ENCODE measurements around the gene DDX39A. TPM values are rescaled to one million over a fixed set of nuclear protein-coding genes. Genes with fewer than 3 reads are reported as not detected.
"Not testable (repeated sequence)": the region's sequence is repeated elsewhere in the genome, so short reads cannot be mapped to it uniquely, and the experiment has no call there.

DDX39A gene
- 10 to 100 TPM; 47.7 to 64.8 (median 55.1) TPM for polyA plus RNA-seq (ENCODE audit: insufficient read length in 4 of 4)

DNA sequence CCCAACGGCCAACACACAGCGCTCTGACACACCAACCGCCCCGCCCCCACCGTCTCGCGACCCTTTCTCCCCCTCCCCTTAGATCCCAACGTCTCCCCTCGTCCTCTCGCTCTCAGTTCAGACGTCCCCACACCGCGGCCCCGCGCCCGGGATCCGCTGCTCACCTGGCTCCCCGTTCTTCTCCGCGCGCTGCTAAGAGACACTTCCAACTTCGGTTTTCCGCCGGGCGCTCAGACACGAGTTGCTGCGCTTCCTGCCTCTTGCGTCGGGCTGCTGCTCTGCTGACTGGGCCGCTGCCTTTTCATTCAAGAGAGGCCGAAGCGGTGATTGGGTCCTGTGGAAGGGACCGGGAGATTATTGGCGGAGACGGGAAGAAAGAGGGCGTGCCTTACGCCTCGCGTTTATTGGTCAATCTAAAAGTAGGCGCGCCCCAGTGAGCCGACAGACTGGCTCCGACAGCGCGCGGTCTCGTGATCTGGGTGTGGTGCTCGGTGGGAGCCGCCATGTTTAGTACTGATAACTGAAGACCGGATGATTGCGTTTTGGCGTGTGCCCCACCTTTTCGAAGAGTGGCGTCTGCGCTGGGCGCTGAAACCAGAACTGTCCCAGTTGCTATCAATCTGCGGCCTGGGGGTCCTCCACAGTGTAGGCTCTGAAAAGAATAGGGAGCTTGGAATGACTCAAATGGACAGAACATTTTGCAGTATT, at the start of gene DDX39A:
DDX39A (minus strand) TSS at position 236 of the 708 bp plus-strand sequence. CDS start 6,121 bp downstream, outside the sequence.
- DNase-seq (ENCODE audit: low read depth in 4 of 4, low spot score in 3 of 4), result peak; percentile 89 to 99 (median 98)

DNA sequence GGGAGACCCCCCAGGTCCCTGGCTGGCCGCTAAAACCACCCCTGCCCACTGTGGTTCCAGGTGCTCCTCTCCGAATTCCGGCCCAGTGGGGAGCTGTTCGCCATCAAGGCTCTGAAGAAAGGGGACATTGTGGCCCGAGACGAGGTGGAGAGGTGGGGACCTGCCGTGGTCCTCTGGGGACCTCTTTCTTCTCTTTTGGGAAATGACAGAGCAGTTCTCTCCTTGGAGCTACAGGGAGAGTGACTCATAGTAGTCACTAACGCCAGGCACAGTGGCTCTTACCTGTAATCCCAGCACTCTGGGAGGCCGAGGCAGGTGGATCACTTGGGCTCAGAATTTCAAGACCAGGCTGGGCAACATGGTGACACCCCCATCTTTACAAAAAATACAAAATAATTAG, 48.7 kb upstream of the DDX39A start:
- no peak for DNase-seq (ENCODE audit: low read depth in 4 of 4, low spot score in 3 of 4)

DNA sequence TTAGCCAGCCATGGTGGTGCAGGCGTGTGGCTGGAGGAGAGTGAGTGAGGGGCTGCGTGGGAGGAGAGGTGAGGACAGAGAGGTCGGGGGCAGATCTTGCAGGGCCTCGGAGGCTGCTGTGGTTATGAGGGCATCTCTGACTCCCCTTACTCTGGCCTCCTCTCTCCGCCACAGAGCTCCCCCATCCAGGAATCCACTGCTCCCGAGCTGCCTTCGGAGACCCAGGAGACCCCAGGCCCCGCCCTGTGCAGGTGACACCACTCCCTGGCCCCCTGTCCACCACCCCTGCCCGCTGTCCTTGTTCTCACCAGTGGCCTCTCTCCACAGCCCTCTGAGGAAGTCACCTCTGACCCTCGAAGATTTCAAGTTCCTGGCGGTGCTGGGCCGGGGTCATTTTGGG, 48.2 kb upstream of the DDX39A start:
- no peak for DNase-seq (ENCODE audit: low read depth in 4 of 4, low spot score in 3 of 4)

DNA sequence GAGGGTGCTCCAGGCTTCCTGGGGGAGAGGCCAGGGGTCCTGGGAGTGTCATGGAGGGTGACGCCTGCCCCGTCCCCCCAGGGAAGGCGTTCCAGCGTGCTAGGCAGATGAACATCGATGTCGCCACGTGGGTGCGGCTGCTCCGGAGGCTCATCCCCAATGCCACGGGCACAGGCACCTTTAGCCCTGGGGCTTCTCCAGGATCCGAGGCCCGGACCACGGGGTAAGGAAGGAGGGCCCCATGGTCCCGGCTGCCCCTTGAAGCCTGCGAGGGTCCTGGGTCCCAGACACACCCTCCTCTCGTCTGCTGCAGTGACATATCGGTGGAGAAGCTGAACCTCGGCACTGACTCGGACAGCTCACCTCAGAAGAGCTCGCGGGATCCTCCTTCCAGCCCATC, 44.6 kb upstream of the DDX39A start:
- no peak for DNase-seq (ENCODE audit: low read depth in 4 of 4, low spot score in 3 of 4)

DNA sequence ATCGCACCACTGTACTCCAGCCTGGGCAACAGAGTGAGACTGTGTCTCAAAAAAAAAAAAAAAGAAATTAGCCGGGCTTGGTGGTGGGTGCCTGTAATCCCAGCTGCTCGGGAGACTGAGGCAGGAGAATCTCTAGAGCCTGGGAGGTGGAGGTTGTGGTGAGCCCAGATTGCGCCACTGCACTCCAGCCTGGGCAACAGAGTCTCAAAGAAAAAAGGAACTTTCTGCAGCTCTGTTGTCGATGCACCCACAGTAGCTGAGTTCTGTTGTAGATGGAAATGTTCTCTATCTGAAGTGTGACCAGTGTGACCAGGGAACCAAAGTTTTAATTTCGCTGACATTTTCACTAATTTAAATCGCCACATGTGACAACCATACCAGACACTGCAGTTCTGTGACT, 43.3 kb upstream of the DDX39A start:
- DNase-seq (ENCODE audit: low read depth in 4 of 4, low spot score in 3 of 4), result not testable (repeated sequence)

DNA sequence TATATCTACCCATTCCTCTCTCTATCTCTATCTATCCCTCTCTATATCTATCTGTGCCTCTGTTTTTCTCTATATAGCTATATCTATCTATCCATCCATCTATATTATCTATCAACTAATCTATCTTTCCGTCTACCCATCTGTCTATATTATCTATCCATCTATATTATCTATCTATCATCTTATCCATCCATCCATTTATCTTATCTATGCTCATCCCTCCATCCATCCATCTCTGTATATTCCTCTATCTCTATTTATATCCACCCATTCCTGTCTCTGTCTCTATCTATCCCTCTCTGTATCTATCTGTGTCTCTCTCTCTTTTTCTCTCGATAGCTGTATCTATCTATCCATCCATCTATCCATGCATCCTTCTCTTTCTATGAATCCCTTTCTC, 41.8 kb upstream of the DDX39A start:
- no peak for DNase-seq (ENCODE audit: low read depth in 4 of 4, low spot score in 3 of 4)

DNA sequence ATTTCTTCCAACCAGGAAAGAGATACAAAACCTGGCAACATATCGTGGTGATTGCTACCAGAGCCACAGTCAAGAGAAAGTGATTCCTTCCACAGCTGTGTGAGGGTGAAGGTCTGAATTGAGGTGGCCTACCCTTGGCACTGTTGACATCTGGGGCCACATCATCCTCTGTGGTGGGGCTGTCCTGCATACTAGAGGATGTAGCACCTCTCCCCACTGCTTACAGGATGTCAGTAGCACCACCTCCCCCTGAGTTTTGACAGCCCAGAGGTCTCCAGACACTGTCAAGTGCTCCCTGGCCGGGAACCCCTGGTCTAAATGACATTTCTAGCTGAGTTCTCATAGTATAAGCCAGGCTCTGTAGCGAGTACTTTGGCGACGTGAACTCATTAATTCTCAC, 40.6 kb upstream of the DDX39A start:
- DNase-seq (ENCODE audit: low read depth in 4 of 4, low spot score in 3 of 4), result no peak

DNA sequence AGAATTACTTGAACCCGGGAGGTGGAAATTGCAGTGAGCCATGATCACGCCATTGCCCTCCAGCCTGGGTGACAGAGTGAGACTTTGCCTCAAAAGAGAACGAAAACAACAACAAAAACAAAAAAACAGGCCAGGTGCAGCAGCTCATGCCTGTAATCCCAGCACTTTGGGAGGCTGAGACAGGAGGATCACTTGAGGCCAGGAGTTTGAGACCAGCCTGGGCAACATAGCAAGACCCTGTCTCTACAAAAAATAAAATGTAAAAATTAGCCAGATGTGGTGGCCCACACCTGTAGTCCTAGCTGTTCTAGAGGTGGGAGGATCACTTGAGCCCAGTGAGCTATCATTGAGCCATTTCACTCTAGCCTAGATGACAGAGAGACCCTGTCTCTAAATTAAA, 33.2 kb upstream of the DDX39A start:
- not testable (repeated sequence) for DNase-seq (ENCODE audit: low read depth in 4 of 4, low spot score in 3 of 4)

DNA sequence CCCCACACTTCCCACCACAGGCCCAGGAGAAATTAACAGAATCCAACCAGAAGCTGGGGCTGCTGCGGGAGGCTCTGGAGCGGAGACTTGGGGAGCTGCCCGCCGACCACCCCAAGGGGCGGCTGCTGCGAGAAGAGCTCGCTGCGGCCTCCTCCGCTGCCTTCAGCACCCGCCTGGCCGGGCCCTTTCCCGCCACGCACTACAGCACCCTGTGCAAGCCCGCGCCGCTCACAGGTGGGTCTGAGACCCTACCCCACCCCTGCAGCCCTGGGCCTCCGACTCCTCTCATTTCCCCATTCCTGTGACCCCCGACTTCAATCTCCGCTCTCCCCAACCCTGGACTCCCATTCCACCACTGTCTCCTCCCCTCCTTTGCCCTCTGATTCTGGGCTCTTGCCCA, 31.7 kb upstream of the DDX39A start:
- no peak for DNase-seq (ENCODE audit: low read depth in 4 of 4, low spot score in 3 of 4)

DNA sequence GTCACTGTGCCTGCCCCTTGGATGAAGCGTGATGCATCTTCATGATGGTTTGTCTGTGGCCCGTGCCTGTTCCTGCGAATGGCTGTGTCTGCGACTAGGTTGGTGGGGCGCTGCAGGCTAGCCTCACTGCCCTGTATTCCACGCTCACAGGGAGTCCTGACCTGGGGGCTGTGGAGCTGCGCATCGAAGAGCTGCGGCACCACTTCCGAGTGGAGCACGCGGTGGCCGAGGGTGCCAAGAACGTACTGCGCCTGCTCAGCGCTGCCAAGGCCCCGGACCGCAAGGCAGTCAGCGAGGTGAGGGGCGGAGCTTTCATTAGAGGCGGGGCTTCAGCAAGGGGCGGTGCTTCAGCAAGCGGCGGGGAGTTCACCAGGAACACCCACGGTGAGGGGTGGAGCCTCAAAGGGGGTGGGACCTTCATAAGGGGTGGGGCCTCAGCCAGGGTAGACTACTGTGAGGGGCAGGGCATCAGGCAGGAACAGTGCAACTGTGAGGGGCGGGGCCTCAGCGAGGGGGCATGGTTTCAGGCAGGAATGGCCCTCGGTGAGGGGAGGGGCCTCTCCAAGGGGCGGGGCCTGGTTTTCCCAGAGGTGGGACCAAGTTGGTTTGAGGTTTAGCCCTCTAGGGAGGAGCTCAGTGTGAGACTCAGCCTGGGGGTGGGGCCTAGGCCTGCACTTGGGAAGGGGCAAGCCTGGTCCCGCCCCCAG, 31.2 kb upstream of the DDX39A start:
- DNase-seq (ENCODE audit: low read depth in 4 of 4, low spot score in 3 of 4), result no peak

DNA sequence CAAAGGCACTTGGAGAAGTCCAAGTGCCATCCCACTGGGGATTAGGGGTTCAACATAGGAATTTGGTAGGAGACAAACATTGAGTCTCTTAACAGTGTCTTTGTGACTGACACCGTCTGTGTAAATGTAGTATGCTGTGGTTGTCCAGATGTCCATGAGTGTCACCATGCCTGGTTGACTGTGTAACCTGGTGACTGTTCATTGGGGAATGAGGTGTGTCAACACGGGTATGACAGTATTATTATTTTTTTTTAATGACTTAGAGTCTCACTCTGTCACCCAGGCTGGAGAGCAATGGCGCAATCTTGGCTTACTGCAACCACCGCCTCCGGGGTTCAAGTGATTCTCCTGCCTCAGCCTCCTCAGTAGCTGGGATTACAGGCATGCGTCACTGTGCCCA, 30.2 kb upstream of the DDX39A start:
- DNase-seq (ENCODE audit: low read depth in 4 of 4, low spot score in 3 of 4), result no peak

DNA sequence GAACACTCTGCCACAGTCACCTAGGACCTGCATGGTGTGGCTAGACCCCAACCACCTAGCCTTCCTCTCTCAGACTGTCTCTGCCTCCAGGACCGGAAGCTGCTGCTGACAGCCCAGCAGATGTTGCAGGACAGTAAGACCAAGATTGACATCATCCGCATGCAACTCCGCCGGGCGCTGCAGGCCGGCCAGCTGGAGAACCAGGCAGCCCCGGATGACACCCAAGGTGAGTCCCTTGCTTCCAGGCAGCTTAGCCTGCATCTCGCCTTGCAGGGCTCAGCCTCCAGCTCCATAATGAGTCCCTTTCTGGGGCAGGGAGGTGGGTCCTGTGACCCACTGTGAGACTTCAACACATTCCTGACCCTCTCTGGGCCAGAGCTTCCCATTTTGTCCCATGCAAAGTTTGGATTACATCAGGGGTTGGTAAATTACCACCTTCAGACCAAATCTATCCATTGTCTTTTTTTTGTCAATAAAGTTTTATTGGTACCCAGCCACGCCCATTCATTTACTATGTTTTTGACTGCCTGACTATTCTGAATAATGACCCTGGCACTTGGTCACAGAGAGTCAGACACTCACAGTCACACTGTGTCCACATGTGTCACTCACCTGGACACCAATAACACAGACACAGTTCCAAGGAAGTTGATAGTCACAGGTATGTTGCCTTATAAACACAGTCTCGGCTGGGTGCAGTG, 27.3 kb upstream of the DDX39A start:
- no peak for DNase-seq (ENCODE audit: low read depth in 4 of 4, low spot score in 3 of 4)

DNA sequence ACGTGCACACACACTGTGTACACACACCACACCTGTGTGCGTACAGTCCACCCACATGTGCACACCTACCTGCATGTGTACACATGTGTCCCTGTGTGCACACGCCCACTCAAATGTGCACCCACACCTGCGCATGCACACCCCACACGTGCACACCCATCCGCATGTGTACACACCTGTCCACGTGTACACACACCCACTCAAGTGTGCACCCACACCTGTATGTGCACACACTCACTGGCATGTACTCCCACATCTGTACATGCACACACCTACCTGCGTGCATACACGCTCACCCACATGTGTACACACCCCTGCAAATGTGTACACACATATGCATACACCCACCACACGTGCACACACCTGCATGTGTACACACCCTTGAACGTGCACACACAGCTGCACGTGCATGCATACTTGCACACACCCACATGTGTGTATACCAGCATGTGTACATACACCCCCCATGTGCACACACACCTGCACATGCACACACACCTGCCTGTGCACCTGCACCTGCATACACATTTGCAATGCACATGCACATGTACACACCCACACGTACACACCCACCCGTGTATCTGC, 24.6 kb upstream of the DDX39A start:
- DNase-seq (ENCODE audit: low read depth in 4 of 4, low spot score in 3 of 4), result no peak

DNA sequence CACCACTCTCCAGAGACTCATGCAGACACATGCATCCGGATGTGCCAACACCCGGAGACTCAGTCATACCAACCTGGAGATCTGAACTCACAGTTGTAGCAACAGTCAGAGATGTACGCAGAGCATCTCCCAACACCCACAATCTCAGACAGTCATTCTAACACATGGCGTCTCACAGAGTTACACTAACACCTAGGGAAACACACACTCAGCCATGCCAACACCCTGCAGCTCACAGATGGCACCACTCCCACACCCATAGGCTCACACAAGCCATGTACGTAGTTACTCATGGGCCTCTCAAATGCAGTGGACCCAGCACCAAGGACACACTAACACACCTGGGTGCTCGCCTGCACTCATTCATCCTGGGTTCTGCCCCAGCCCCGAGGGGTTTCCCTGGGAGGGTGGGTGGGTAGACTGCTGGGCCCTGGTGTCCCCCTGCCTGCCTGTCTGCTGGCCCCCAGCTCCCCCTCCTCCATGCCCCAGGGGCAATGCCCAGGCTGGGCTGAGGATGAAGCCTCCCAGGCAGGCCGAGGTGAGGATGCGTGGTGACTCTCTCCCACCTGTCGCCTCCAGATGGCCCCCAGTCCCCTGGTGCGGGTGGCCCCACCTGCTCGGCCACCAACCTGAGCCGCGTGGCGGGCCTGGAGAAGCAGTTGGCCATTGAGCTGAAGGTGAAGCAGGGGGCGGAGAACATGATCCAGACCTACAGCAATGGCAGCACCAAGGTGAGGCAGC, 23.9 kb upstream of the DDX39A start:
- DNase-seq (ENCODE audit: low read depth in 4 of 4, low spot score in 3 of 4), result no peak

DNA sequence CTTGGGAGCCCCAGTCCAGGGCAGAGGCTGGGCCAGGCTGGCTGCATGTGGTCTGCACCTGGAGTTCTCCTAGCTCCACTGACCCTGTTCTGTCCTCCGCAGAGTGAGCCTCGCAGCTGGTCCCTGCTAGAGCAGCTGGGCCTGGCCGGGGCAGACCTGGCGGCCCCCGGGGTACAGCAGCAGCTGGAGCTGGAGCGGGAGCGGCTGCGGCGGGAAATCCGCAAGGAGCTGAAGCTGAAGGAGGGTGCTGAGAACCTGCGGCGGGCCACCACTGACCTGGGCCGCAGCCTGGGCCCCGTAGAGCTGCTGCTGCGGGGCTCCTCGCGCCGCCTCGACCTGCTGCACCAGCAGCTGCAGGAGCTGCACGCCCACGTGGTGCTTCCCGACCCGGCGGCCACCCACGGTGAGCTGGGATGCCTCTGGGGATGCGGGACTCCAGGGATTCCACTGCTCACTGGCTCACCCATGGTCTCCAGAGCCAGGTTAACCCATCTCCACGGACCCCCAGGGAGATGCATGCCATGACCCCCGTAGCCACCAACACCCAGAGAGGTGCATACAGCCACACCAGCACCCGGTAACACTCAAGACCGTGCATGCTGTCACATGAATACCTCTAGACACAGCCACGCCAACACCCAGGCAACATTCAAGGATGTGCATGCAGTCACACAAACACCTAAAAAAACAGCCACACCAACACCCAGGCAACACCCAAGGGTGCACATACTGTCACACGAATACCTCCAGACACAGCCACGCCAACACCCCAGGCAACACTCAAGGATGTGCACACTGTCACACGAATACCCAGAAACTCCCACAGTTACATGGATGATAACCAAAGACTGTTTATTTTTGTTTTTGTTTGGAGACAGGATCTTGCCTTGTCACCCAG, 22.1 kb upstream of the DDX39A start:
- DNase-seq (ENCODE audit: low read depth in 4 of 4, low spot score in 3 of 4), result no peak

DNA sequence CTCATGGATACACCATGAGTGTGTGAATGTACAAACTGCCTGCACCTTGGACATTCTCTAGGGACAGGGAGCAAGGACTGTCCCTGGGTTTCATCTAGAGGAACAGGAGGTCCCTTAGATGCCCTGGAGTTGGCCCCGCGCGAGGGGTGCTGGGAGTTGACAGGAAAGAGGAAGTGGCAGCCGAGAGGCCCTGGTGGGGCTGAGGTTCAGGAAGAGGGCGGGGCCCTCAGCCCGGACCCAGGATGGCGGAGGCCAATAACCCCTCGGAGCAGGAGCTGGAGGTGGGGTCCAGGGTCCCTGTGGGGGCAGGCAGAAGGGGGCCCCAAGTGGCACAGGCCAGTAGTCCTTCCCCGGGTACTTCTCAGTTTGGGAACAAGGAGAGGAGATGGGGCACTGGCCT, 20.9 kb upstream of the DDX39A start:
- no peak for DNase-seq (ENCODE audit: low read depth in 4 of 4, low spot score in 3 of 4)

DNA sequence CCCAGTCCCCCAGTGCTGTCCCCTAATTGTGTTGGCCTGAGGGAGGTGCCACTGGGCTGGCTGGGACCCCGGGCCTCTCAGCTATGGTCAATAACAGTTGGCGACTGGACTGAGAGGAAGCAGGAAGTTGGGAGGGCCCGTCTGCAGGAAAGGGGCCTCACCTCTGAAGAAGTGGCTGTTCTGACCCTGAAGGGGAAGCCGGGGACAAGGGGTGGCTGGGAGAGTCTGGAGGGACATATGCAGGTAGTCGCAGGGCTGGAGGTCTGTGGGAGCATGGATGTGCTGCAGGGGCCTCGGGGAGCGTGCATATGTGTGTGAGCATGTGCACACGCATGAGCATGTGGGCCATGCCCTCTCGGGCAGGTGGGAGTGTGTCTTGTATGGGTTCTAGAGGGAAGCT, 19.9 kb upstream of the DDX39A start:
- no peak for DNase-seq (ENCODE audit: low read depth in 4 of 4, low spot score in 3 of 4)

DNA sequence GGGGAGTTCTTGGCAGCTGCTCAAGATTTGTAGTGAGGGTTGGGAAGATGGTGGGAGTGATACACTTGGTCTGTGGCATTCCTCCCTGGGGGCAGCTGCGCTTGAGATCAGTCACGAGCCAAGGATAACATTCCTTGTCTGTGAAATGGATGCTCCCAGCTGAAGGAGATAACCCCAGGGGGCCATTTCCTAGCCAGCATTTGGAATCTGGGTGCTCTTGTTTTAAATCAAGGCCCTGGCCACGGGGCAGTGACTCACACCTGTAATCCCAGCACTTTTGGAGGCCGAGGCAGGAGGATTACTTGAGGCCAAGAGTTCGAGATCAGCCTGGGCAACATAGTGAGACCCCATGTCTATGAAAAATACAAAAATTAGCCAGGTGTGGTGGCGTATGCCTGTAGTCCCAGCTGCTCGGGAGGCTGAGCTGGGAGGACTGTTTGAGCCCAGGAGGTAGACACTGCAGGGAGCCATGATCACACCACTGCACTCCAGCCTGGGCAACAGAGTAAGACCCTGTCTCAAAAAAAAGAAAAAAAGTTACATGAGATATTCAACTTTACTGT, 18.5 kb upstream of the DDX39A start:
- no peak for DNase-seq (ENCODE audit: low read depth in 4 of 4, low spot score in 3 of 4)

DNA sequence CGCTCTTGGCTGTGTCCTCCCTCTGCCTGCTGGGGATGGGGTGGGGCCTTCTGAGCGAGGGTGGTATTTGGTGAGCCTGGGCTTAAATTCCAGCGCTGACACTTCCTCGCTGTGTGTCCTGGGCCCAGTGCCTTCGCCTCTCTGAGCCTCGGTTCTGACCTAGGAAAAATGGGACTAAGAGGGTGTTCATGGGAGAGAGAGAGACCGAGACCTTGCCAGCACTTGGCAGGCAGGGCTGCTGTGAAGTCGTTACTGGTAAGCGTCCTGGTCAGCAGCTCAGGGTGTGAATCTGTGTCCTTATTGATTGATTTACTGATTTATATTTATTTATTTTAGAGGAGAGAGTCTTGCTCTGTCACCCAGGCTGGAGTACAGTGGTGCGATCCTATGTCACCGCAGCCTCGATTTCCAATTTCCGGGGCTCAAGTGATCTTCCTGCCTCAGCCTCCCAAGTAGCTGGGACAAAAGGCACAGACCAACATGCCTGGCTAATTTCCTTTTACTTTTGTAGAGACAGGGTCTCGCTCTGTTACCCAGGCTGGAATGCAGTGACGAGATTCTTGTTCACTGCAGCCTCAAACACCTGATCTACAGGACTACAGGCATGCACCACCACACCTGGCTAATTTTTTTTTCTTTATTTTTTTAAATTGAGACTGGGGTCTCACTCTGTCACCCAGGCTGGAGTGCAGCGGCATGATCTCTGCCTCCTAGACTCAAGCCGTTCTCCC, 16.3 kb upstream of the DDX39A start:
- peak in 2 of 4 donors; percentile 12 to 28 for DNase-seq (ENCODE audit: low read depth in 4 of 4, low spot score in 3 of 4)
